Activated CD8-positive, alpha-beta T cell treated with anti-CD3 and anti-CD28 coated beads, Interleukin-2, amount 10 ng/mL, durations not matched to agents 7 days and 5 days (primary cell): ENCODE data around the gene RASSF9. TPM values are rescaled to one million over a fixed set of nuclear protein-coding genes. Genes with fewer than 3 reads are reported as not detected.

Source experiments
- ATAC-seq: fragments of 150-1000 bp; cut with Tn5 transposase; one replicate; pipeline ENCODE4 v1.10.0; 2021; ENCODE audit warnings: moderate library complexity
- CTCF ChIA-PET: fragments of 350-600 bp; sonication (Branson Sonifier 250); formaldehyde crosslinking; loops from one replicate; lab custom pipeline; 2021; ENCODE audit warnings: antibody characterized with exemption; lab: Charles Lee
- POLR2A ChIA-PET: fragments of 350-600 bp; sonication (Branson Sonifier 250); formaldehyde crosslinking; loops from one replicate; lab custom pipeline; 2021; ENCODE audit warnings: antibody characterized with exemption; lab: Charles Lee
- DNase-seq: peaks from one replicate; pipeline ENCODE4 v3.0.0-alpha.2; 2020
- H3K27ac Mint-ChIP-seq: one replicate; pipeline ENCODE4 v1.8.0; 2021; ENCODE audit warnings: mild to moderate bottlenecking, mixed read lengths
- H3K27me3 Mint-ChIP-seq: one replicate; pipeline ENCODE4 v1.8.0; 2021; ENCODE audit warnings: low read depth, mixed read lengths
- H3K36me3 Mint-ChIP-seq: one replicate; pipeline ENCODE4 v1.8.0; 2021; ENCODE audit warnings: low read depth, mixed read lengths
- H3K4me1 Mint-ChIP-seq: one replicate; pipeline ENCODE4 v1.8.0; 2021; ENCODE audit warnings: low read depth, mixed read lengths
- H3K4me3 Mint-ChIP-seq: one replicate; pipeline ENCODE4 v1.8.0; 2021; ENCODE audit warnings: mild to moderate bottlenecking, mixed read lengths
- H3K9me3 Mint-ChIP-seq: one replicate; pipeline ENCODE4 v1.8.0; 2022; ENCODE audit warnings: mixed read lengths; ENCODE audit not compliant: insufficient read depth
- total RNA-seq, 2 experiments: library from RNA; stranded (reverse); gene quantifications; one replicate each; pipeline ENCODE4 v1.2.3, GENCODE V29; 2021

RASSF9 gene
- total RNA-seq, 2 experiments from 2014 or later: not detected

DNA sequence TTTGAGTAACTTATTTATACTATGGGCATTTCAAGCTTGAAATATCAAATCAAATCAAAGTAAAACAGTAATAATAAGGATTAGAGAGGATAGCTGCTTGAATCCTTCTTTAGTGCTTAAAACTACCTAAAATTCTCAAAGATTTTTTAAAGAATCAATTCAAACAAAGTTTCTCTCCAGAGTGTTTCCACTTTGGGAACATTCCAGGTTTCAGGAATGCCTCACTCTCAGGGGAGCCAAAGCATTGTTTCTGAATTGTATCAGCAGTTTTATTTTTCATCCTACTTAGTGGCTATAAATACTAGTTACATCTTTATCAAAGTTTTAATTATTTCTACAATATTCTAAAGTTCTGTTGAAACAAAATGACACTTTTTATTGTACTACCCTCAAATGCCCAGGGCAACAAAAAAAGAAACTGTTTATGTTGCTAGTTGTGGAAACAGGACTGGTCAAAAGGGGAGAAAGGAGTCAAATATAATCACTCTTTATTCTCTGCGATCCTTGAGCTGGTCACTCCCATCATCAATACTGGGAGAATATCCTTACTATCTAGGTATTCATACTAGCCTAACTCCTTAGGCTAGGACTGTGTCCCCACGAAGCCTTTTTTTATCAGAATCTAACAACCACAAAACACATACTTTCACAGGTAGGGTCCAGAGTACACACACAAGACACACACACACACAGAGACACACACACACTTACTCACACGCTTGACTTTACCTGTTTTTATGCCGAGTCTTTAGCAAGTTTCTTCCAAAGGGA, 598 bp downstream of the RASSF9 start:
- no peaks in the 10 kb centered on the region for H3K9me3 Mint-ChIP-seq
- ChIA-PET CTCF (no interaction called here), POLR2A (no interaction called here)
- no peak for DNase-seq
- no peak for ATAC-seq
- H3K36me3 Mint-ChIP-seq: no peaks in the 10 kb centered on the region
- no peak overlapping the region for H3K4me3 Mint-ChIP-seq
- no peak overlapping the region for H3K27ac Mint-ChIP-seq
- H3K4me1 Mint-ChIP-seq: no peaks in the 10 kb centered on the region
- no peaks in the 10 kb centered on the region for H3K27me3 Mint-ChIP-seq

DNA sequence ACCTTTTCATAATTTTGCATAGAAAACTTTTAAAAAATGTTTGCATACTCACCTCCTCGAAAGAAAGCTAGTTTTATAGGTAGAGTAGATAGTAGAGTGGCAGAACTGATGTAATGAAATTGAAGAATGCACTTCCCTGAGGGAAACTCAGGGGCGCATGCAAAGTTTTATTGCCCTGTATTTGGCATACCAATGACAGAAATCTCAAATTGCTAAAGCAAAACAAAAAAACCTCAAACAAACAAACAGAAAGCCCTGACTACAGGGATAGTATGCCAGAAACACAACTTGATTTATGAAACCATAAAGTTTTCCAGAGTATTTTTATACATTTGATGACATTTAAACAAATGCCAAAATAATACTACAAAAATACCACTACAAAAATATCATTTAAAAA, 1.8 kb downstream of the RASSF9 start:
- DNase-seq (no peak), ATAC-seq (no peak)
- H3K4me1 Mint-ChIP-seq: no peaks in the 10 kb centered on the region
- ChIA-PET CTCF (interaction anchor here (0.7 kb wide), 1 partner anchor 103 kb away, joined by 3 read pairs; no protein-coding TSS in a partner anchor), POLR2A (no interaction called here)
- no peaks in the 10 kb centered on the region for H3K27me3 Mint-ChIP-seq
- no peaks in the 10 kb centered on the region for H3K9me3 Mint-ChIP-seq
- H3K4me3 Mint-ChIP-seq: no peak overlapping the region
- H3K36me3 Mint-ChIP-seq: no peaks in the 10 kb centered on the region
- H3K27ac Mint-ChIP-seq: no peak overlapping the region

DNA sequence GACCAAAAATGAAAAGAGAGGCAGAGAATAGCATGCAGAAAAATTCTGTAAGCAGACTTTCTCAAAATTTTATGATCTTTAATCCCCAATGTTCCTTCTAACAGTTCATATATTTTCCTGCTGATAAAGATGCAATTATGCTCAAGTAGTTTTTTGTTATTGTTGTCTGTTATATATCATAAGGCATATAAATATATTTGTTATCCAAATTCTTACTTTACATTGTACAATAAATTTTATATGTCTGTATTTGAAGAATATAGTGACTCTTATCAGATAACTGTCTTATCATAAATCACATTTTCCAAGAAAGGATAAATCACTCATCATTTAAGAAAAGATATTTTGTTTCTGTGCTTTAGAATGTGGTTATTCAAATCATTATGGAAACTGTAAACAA, 2.6 kb downstream of the RASSF9 start:
- Mint-ChIP-seq H3K27ac (no peak overlapping the region), H3K4me3 (no peak overlapping the region), H3K4me1 (no peaks in the 10 kb centered on the region), H3K9me3 (no peaks in the 10 kb centered on the region), H3K27me3 (no peaks in the 10 kb centered on the region), H3K36me3 (no peaks in the 10 kb centered on the region)
- ChIA-PET POLR2A (no interaction called here), CTCF (no interaction called here)
- no peak for DNase-seq
- no peak for ATAC-seq

DNA sequence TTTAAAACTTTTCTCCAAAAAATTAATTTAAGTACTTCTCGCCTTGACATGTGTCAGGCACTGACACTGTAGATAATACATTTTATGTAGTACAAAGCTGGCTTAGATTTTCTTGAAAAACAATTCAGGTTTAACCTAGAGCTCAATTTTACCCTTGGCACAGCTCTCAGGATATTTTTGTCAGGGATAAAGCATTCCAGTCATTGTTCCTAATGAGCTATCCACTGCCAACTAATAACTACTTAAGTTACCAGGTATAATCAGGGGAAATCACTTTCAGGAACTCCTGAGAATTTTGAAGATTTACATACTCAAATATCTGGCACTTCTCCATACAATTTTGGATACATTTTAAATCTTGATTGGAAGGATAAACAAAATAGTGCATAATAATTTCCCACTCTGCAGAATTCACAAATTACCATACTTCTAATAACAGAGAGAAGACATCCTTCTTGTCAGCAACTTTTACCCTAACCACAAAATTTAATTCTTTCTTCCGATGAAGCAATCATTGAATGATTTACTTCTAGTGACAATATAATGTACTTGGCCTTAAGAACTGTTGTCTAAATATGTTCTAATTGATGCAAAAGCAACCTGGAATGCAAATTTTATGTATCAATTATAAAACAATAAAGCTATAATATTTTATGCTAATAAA, 4.8 kb downstream of the RASSF9 start:
- CTCF ChIA-PET: no interaction called here
- DNase-seq (no peak), ATAC-seq (no peak)
- POLR2A ChIA-PET: no interaction called here
- H3K4me1 Mint-ChIP-seq: no peaks in the 10 kb centered on the region
- no peak overlapping the region for H3K4me3 Mint-ChIP-seq
- no peaks in the 10 kb centered on the region for H3K9me3 Mint-ChIP-seq
- H3K36me3 Mint-ChIP-seq: no peaks in the 10 kb centered on the region
- H3K27ac Mint-ChIP-seq: no peak overlapping the region
- no peaks in the 10 kb centered on the region for H3K27me3 Mint-ChIP-seq

DNA sequence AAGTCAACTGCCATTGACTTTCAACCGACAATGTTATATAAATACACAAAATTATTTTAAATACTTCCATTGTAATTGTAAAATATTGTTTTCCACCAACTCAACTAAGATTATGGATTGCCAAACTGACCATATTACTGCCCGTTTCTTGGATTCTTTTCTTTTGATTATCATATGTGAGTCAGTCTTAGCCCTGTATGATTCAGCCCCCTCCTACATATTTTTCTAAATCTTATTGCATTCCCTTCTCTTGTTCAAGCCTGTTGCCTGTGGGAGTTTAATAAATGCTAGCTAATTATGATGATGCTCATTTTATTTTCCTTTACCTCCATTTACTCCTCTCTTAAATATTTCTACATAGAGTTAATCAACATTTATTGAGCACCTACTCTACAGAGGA, 6.8 kb downstream of the RASSF9 start:
- POLR2A ChIA-PET: no interaction called here
- Mint-ChIP-seq H3K4me3 (no peak overlapping the region), H3K9me3 (no peaks in the 10 kb centered on the region), H3K27ac (no peak overlapping the region), H3K27me3 (no peaks in the 10 kb centered on the region), H3K4me1 (no peaks in the 10 kb centered on the region), H3K36me3 (no peaks in the 10 kb centered on the region)
- ATAC-seq (no peak), DNase-seq (no peak)
- CTCF ChIA-PET: no interaction called here

DNA sequence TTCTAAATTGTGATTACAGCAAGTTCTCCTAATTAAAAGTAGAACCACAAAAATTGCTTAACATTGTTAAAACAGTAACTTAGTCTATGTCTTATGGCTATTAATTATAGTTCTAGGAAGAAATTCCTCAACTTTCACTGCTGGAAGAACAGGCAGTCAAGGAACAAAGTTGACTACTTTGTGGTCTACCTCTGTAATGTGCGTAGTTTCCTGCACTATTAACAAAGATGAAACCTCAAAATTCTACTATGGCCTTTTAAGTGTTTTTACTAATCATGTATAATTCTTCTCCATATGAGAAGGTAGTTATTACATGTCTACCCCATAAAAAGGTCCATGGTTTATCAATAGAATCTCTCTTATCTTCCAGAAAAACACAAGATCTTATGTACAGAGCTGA, 7.6 kb downstream of the RASSF9 start:
- ChIA-PET CTCF (no interaction called here), POLR2A (no interaction called here)
- DNase-seq: no peak
- H3K4me1 Mint-ChIP-seq: no peaks in the 10 kb centered on the region
- H3K4me3 Mint-ChIP-seq: no peak overlapping the region
- no peaks in the 10 kb centered on the region for H3K36me3 Mint-ChIP-seq
- no peak for ATAC-seq
- H3K27ac Mint-ChIP-seq: no peak overlapping the region
- no peaks in the 10 kb centered on the region for H3K9me3 Mint-ChIP-seq
- H3K27me3 Mint-ChIP-seq: no peaks in the 10 kb centered on the region

DNA sequence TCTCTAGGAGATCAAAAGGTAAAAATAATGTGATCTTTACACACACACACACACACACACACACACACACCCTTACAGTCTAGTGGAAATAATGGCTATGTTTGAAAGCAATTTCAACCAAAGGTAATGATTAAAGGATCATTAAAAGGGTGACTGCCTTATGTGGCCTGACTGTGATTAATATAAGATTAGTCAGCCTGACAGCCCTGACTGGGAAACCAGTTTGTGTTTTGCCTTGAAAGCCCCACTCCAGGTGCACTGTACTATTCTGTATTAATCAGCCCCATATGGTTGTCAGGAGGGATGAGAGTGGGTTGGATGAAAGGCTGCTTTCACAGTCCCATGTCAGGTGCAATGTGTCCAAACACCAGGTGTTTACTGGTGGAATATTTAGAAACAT, 10.5 kb downstream of the RASSF9 start:
- ChIA-PET POLR2A (no interaction called here), CTCF (no interaction called here)
- ATAC-seq (no peak), DNase-seq (no peak)
- H3K27ac Mint-ChIP-seq: no peak overlapping the region
- no peaks in the 10 kb centered on the region for H3K4me1 Mint-ChIP-seq
- no peaks in the 10 kb centered on the region for H3K36me3 Mint-ChIP-seq
- no peaks in the 10 kb centered on the region for H3K9me3 Mint-ChIP-seq
- H3K27me3 Mint-ChIP-seq: no peaks in the 10 kb centered on the region
- H3K4me3 Mint-ChIP-seq: no peak overlapping the region

DNA sequence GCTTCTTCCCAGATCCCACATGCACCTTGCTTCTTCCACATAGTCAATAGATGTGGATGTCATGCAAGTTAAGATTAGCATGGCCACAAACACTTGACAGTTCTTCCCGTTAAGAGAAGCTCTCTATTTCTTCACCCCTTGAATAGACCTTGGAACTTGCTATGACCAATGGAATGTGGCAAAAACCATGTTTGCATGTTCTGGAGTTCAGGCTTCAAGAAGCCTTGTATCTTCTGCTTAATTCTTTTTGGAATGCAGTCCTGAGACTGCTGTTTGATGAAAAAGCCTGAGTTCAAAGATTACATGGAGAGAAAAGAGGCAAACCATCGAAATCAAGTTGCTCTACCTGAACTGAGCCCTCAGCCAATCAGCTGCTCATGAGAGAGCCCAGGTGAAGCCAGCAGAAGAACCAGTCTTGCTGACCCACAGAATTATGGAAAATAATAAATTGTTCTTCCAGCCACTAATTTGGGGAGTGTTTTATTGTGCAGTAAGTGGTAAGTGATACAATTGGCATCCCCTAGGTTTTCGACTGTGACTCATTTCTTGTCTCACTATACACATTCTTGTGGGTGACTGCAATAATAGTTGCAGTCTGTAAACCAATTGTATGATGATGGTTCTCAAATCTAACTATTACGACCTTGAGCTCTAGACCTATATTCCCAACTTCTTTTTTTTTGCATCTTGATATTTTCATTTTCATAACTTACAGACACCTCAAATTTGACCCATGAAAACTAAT, 12.6 kb downstream of the RASSF9 start:
- ChIA-PET POLR2A (no interaction called here), CTCF (no interaction called here)
- no peak for ATAC-seq
- no peaks in the 10 kb centered on the region for H3K9me3 Mint-ChIP-seq
- DNase-seq: no peak
- no peaks in the 10 kb centered on the region for H3K4me1 Mint-ChIP-seq
- no peak overlapping the region for H3K27ac Mint-ChIP-seq
- H3K36me3 Mint-ChIP-seq: no peaks in the 10 kb centered on the region
- H3K27me3 Mint-ChIP-seq: no peaks in the 10 kb centered on the region
- no peak overlapping the region for H3K4me3 Mint-ChIP-seq

DNA sequence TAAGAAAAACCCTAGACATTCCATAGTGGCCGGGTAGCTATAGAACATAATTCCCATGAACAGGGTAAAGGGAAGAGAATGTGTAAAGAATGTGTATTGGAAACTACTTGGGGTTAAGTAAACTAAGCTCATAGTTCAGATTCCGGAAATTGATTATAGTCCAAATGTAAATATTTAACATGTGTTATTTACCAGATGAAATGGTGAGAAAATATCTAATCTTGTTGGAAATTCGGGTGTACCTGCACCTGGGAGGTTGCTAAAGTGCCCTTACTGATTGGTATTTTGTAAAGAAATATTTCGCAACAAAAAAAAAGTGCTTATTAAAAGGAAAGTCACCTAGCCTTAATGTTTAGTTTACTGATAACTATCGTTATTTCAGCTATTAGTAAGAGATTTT, 14.4 kb downstream of the RASSF9 start:
- no peaks in the 10 kb centered on the region for H3K27me3 Mint-ChIP-seq
- H3K4me1 Mint-ChIP-seq: no peaks in the 10 kb centered on the region
- POLR2A ChIA-PET: no interaction called here
- DNase-seq (no peak), ATAC-seq (no peak)
- no peak overlapping the region for H3K27ac Mint-ChIP-seq
- H3K4me3 Mint-ChIP-seq: no peak overlapping the region
- H3K36me3 Mint-ChIP-seq: no peaks in the 10 kb centered on the region
- H3K9me3 Mint-ChIP-seq: no peaks in the 10 kb centered on the region
- CTCF ChIA-PET: no interaction called here

DNA sequence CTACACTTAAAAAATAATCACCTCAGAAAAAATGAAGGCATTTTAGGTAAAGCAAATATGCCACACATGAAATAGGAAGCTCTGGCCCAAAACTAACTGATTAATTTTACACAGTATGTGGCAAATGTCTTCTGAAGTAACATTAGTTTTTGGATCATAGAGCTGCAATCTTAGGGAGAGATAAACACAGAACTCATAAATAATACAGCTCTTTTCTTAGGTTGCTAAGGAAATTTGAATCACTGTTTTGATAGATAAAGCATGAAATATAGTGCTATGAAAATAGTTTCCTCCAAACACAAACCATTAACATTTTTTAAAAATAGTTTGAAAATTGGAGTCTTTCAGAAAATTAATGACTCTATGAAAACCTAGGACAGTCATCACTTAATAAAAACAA, 15.0 kb downstream of the RASSF9 start:
- no peaks in the 10 kb centered on the region for H3K4me1 Mint-ChIP-seq
- DNase-seq (no peak), ATAC-seq (no peak)
- POLR2A ChIA-PET: no interaction called here
- H3K27ac Mint-ChIP-seq: no peak overlapping the region
- H3K9me3 Mint-ChIP-seq: no peaks in the 10 kb centered on the region
- no peak overlapping the region for H3K4me3 Mint-ChIP-seq
- H3K27me3 Mint-ChIP-seq: no peaks in the 10 kb centered on the region
- no peaks in the 10 kb centered on the region for H3K36me3 Mint-ChIP-seq
- CTCF ChIA-PET: no interaction called here

DNA sequence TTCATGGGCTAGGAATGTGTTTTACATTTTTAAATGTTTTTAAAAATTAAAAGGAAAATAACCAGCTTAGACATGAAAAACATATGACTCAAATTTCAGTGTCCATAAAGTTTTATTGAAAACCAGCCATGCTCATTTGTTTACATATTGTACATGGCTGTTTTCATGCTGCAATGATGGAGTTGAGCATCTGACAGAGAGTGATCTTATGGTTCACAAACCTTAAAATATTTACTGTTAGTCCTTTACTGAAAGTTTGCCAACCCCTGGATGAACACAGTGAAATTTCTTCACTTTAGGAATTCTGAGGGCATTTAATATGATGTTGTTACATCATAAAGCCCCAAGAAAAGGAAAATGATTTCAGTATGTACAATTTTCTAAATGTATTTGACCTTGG, 16.1 kb downstream of the RASSF9 start:
- Mint-ChIP-seq H3K9me3 (no peaks in the 10 kb centered on the region), H3K4me3 (no peak overlapping the region)
- POLR2A ChIA-PET: no interaction called here

DNA sequence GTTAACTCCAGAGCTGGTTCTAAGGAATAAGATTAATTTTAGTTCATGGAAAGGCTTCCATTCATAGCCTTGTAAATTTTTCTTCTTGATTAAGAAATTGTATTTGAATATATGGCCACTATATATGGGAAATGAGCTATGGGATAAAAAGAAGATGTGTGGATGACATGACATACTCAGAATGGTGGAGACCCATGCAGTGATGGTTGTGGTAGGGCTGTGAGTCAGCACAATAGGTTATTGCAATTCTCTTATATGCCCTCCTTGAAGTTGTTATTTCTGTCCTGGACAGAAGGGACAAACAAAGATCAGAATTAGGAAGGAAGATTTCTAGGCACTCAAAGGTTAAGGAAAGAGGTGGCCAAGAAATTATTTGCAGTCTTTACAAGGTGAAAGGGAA, 21.5 kb downstream of the RASSF9 start:
- ChIA-PET POLR2A (no interaction called here), CTCF (no interaction called here)
- H3K4me3 Mint-ChIP-seq: no peak overlapping the region
- H3K36me3 Mint-ChIP-seq: no peaks in the 10 kb centered on the region
- H3K27me3 Mint-ChIP-seq: no peaks in the 10 kb centered on the region
- H3K9me3 Mint-ChIP-seq: no peaks in the 10 kb centered on the region
- ATAC-seq (no peak), DNase-seq (no peak)
- no peak overlapping the region for H3K27ac Mint-ChIP-seq
- no peaks in the 10 kb centered on the region for H3K4me1 Mint-ChIP-seq

More for the DNA sequence above, 16.1 kb downstream of the RASSF9 start:
- Mint-ChIP-seq H3K36me3 (no peaks in the 10 kb centered on the region), H3K4me1 (no peaks in the 10 kb centered on the region), H3K27ac (no peak overlapping the region), H3K27me3 (no peaks in the 10 kb centered on the region)
- CTCF ChIA-PET: no interaction called here
- DNase-seq: no peak
- no peak for ATAC-seq
